ENCODE measurements around the gene BRD7.

The BRD7 gene

GRCh38 chr16:50369133-50369804, 481 bp upstream of the BRD7 start:
- H3K4me3 ChIP-seq (ENCODE audit: low read length): peak overlapping the region; percentile 56
- no peak for DNase-seq (ENCODE audit: low read depth)
- no peak for TF ChIP-seq CTCF (conservative IDR thresholded peaks at IDR 0.05; ENCODE audit: low read length)

- no peak for TF ChIP-seq CTCF (conservative IDR thresholded peaks at IDR 0.05; ENCODE audit: low read length)
- no peak for DNase-seq (ENCODE audit: low read depth)
- peak overlapping the region; percentile 68 for H3K4me3 ChIP-seq (ENCODE audit: low read length)
Measured at GRCh38 chr16:50367777-50368409, 895 bp downstream of the BRD7 start.

DNA sequence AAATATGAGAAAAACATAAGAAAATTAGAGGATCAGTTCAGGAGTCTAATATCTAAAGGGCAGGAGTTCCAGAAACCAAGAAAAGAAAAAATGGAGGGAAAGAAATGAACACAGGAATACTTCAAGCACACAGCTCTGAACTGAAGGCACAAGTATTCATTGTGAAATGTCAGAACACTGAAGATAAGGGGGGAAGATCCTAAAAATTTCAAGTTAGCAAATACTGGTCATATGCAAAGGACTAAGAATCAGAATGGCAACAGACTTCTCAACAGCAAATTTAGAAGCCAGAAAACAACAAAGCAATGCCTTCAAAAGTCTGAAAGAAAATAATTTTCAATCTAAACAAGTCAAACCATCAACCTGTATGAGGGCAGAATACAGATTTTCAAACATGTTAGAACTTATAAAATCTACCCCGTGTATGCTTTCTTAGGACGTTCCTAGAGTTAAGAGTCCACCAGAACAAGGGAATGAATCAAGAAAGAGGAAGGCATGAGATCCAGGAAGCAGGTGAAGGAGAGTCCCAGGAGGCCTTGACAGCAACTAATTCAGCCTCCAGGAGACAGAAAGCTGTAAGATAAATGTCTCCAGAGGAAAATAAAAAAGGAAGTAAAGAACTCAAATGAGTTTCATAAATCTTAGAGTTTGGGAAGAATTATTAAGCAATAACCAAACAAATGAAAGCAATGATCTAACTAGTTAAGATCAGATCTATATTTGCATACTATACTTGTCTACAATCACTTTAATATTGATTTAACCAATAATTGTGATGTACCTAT, 2.8 kb downstream of the BRD7 start:
- no peak overlapping the region for H3K4me3 ChIP-seq (ENCODE audit: low read length)
- no peak for TF ChIP-seq CTCF (conservative IDR thresholded peaks at IDR 0.05; ENCODE audit: low read length)
- DNase-seq (ENCODE audit: low read depth): no peak

GRCh38 chr16:50363656-50364055, 5.1 kb downstream of the BRD7 start:
- no peak for DNase-seq (ENCODE audit: low read depth)
- H3K4me3 ChIP-seq (ENCODE audit: low read length): no peak overlapping the region
- no peak for TF ChIP-seq CTCF (conservative IDR thresholded peaks at IDR 0.05; ENCODE audit: low read length)

DNA sequence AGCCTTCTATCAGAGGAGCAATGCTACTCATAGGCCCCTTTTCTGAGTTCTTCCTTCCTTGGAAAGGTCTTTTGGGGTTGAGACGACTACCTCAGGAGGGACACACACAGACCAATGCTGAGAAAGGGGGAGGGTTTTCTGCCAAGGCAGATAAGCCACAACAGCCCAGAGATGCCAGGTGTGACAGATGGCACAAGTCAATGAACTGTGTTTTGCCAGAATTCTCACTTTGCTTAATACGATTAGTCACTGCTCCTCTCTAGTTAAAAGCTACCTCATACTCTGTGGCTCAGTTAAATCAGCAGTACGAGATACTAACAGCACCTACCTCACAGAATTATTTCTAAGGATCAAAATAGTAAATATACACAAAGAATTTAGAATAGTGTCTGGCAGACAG, 8.0 kb downstream of the BRD7 start:
- TF ChIP-seq CTCF (conservative IDR thresholded peaks at IDR 0.05; ENCODE audit: low read length): no peak
- H3K4me3 ChIP-seq (ENCODE audit: low read length): no peak overlapping the region
- no peak for DNase-seq (ENCODE audit: low read depth)

DNA sequence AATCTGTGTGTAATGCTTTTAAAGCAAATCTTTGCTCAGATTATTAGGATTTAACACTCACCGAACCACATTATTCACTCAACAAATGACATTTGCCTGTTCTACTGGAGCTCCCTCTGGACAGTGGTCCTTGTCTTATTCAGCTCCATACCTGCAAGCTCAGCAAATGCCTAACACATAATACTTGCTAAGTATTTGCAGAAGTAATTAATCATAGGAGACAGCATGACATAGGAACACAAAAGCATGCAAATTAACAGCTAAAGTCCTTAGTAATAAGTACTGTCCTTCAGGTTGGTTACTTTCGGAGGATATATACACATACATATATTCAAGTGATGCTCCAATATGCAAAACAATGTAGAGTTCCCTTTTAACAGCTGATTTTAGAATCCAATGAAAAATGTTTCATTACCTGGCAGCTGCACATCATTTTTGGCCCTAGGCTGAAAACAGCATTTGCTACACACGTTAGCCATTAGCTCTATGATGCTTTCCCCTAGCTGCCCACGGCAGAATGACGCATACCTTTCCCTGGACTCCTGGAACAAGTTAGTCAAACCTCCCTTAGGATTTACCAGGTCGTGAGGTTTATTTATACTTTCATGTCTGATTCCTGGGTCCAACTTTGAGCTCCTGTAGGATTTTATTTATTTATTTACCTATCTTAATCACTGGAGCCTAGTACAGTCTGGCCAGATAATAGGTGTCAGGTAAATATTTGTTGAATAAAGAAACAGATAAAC, 8.6 kb downstream of the BRD7 start:
- no peak overlapping the region for H3K4me3 ChIP-seq (ENCODE audit: low read length)
- no peak for TF ChIP-seq CTCF (conservative IDR thresholded peaks at IDR 0.05; ENCODE audit: low read length)
- peak; percentile 40 for DNase-seq (ENCODE audit: low read depth)
